Endodermal cell (in vitro differentiated cells): ENCODE results near the gene TSPAN3. TPM values are rescaled to one million over a fixed set of nuclear protein-coding genes. Genes with fewer than 3 reads are reported as not detected.

Experiments
- DNase-seq: peaks from one replicate; pipeline ENCODE4 v3.0.0-alpha.2; 2017
- H3K27ac ChIP-seq: 2 replicates; pipeline ENCODE4 v1.5.1; 2013; ENCODE audit warnings: mild to moderate bottlenecking, low read depth, low read length, moderate library complexity
- H3K27me3 ChIP-seq: 2 replicates; pipeline ENCODE4 v1.6.1; 2013; ENCODE audit warnings: mild to moderate bottlenecking, low read length, moderate library complexity; ENCODE audit not compliant: insufficient read depth, control insufficient read depth, poor library complexity, severe bottlenecking
- H3K36me3 ChIP-seq: 2 replicates; pipeline ENCODE4 v1.7.0; 2013; ENCODE audit warnings: mild to moderate bottlenecking, low read length, moderate library complexity; ENCODE audit not compliant: control insufficient read depth, insufficient read depth
- H3K4me1 ChIP-seq: one replicate; pipeline ENCODE4 v1.7.0; 2013; ENCODE audit warnings: low read length; ENCODE audit not compliant: control insufficient read depth, insufficient read depth
- H3K4me3 ChIP-seq: 2 replicates; pipeline ENCODE4 v1.5.1; 2013; ENCODE audit warnings: mild to moderate bottlenecking, low read length, moderate library complexity
- H3K9ac ChIP-seq: 2 replicates; pipeline ENCODE4 v1.6.1; 2013; ENCODE audit warnings: mild to moderate bottlenecking, low read length, moderate library complexity; ENCODE audit not compliant: poor library complexity, severe bottlenecking; ENCODE audit errors: extremely low read depth
- H3K9me3 ChIP-seq: 2 replicates; pipeline ENCODE4 v1.6.1; 2013; ENCODE audit warnings: mild to moderate bottlenecking, low read length, moderate library complexity; ENCODE audit not compliant: control insufficient read depth
- H3K27ac Mint-ChIP-seq: 2 replicates; pipeline ENCODE4 v1.8.0; 2020; ENCODE audit warnings: mixed read lengths
- H3K27me3 Mint-ChIP-seq: 2 replicates; pipeline ENCODE4 v1.8.0; 2021; ENCODE audit warnings: mild to moderate bottlenecking, mixed read lengths; ENCODE audit not compliant: insufficient read depth
- H3K36me3 Mint-ChIP-seq: 2 replicates; pipeline ENCODE4 v1.8.0; 2020; ENCODE audit warnings: low read depth, mixed read lengths
- H3K4me1 Mint-ChIP-seq: 2 replicates; pipeline ENCODE4 v1.8.0; 2020; ENCODE audit warnings: mixed read lengths
- H3K4me3 Mint-ChIP-seq: 2 replicates; pipeline ENCODE4 v1.8.0; 2020; ENCODE audit warnings: mild to moderate bottlenecking, moderate library complexity, mixed read lengths
- H3K9me3 Mint-ChIP-seq: 2 replicates; pipeline ENCODE4 v1.8.0; 2020; ENCODE audit warnings: mild to moderate bottlenecking, mixed read lengths
- CTCF ChIP-seq: fragments of 200-600 bp; sonication (generic); conservative IDR thresholded peaks from 2 replicates; pipeline ENCODE4 v1.5.0; 2021; ENCODE audit warnings: antibody characterized with exemption, mild to moderate bottlenecking
- WGBS, 2 experiments: methylation state at CpG; one replicate each; pipeline versions ENCODE4 v1.1.5 to v1.1.7; 2013; ENCODE audit warnings: missing lambda C conversion rate in 2 of 2, mixed read lengths in 1 of 2; ENCODE audit not compliant: insufficient coverage in 1 of 2, insufficient read length in 1 of 2; 5-methylcytosine and 5-hydroxymethylcytosine counted together
- total RNA-seq, 2 donors: library from RNA; stranded (reverse); fragmentation: NEBNext Ultra II Directional in 1 of 2; extraction: Animal tissue kit (Norgen Biotek cat#: 25700) in 1 of 2; gene quantifications; 2 replicates in 1 of 2; 3 replicates in 1 of 2; pipeline ENCODE4 v1.2.1, GENCODE V29; 2021

The TSPAN3 gene
- total RNA-seq, 2 donors from 2014 or later = 188 to 211 TPM

GRCh38 chr15:77057685-77058084 lies 13.2 kb downstream of the TSPAN3 start:
- Mint-ChIP-seq H3K4me1 (peaks cover 8% of the 10 kb centered on the region), H3K4me3 (no peak overlapping the region), H3K27ac (no peak overlapping the region), H3K36me3 (peaks cover 10% of the 10 kb centered on the region), H3K27me3 (no peaks in the 10 kb centered on the region), H3K9me3 (no peaks in the 10 kb centered on the region)
- Histone ChIP-seq H3K4me1 (no peaks in the 10 kb centered on the region), H3K9ac (no peak overlapping the region), H3K36me3 (peaks cover 14% of the 10 kb centered on the region), H3K4me3 (no peak overlapping the region), H3K9me3 (no peaks in the 10 kb centered on the region), H3K27me3 (no peaks in the 10 kb centered on the region), H3K27ac (no peak overlapping the region)
- 87 to 95% methylated on average over 4 of the region's 4 CpGs for WGBS, 2 experiments
- DNase-seq = no peak
- TF ChIP-seq CTCF = no peak

DNA sequence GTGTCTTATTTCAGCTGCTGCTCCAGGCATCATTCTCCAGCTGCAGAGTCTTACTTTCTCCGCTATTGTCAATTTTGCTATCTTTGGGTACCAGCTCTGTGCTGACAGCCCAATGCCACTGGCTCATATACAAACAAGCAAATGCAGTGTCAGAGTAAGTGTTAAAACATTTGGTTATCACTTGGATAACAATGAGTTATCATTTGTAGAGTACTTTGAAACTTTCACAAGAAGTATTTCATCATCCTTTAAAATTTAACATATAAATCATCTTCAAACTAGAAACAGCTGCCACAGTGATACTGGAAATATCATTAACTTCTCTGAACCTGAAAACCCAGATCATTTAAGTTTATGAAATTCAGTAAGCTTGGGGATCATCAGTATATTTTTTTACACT lies 13.8 kb downstream of the TSPAN3 start:
- Mint-ChIP-seq H3K27me3 (no peaks in the 10 kb centered on the region), H3K36me3 (peaks cover 16% of the 10 kb centered on the region), H3K4me1 (peaks cover 8% of the 10 kb centered on the region), H3K9me3 (no peaks in the 10 kb centered on the region), H3K4me3 (no peak overlapping the region), H3K27ac (no peak overlapping the region)
- Histone ChIP-seq H3K9me3 (no peaks in the 10 kb centered on the region), H3K4me3 (no peak overlapping the region), H3K27me3 (no peaks in the 10 kb centered on the region), H3K27ac (no peak overlapping the region), H3K4me1 (no peaks in the 10 kb centered on the region), H3K9ac (no peak overlapping the region), H3K36me3 (peaks cover 20% of the 10 kb centered on the region)
- no peak for DNase-seq
- TF ChIP-seq CTCF = no peak
- 80 to 96% methylated on average over 1 of the region's 1 CpG for WGBS, 2 experiments

- Histone ChIP-seq H3K27ac (no peak overlapping the region), H3K27me3 (no peaks in the 10 kb centered on the region), H3K36me3 (peaks cover 46% of the 10 kb centered on the region), H3K4me1 (no peaks in the 10 kb centered on the region), H3K9me3 (no peaks in the 10 kb centered on the region), H3K4me3 (no peak overlapping the region), H3K9ac (no peak overlapping the region)
- H3K36me3 Mint-ChIP-seq = peaks cover 28% of the 10 kb centered on the region
- no peak overlapping the region for H3K4me3 Mint-ChIP-seq
- no peaks in the 10 kb centered on the region for H3K27me3 Mint-ChIP-seq
- no peak for DNase-seq
- H3K9me3 Mint-ChIP-seq = no peaks in the 10 kb centered on the region
- TF ChIP-seq CTCF = no peak
- WGBS, 2 experiments = 100% methylated on average over 1 to 2 of the region's 2 CpGs
- peaks cover 5% of the 10 kb centered on the region for H3K4me1 Mint-ChIP-seq
- no peak overlapping the region for H3K27ac Mint-ChIP-seq
These were observed 17.2 kb downstream of the TSPAN3 start for GRCh38 chr15:77053709-77054108.
